Inflammatory macrophage treated with lipopolysaccharide for 4 hours (primary cell): Measurements from ENCODE around the gene IL16.
A peak's percentile ranks its signal among the peaks of the same experiment; 100 is the strongest.

Experiments
- DNase-seq: peaks from one replicate; pipeline ENCODE4 v3.0.0-alpha.2; 2020

IL16 gene

DNA sequence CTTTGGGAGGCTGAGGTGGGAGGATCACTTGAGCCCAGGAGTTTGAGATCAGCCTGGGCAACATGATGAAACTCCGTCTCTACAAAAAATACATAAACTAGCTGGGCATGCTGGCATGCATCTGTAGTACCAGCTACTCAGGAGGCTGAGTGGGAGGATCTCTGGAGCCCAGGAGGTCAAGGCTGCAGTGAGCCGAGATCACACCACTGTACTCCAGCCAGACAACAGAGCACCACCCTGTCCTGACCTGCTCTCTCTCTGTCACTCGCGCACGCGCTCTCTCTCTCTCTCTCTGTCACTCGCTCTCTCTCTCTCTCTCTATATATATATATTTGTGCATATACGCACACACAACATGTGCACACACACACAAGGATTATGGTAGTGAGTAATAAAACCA lies 61.8 kb downstream of the IL16 start:
- no peak for DNase-seq

GRCh38 chr15:81259760-81260298 lies 63.1 kb downstream of the IL16 start:
- DNase-seq: no peak

GRCh38 chr15:81261172-81261811 lies 64.6 kb downstream of the IL16 start:
- DNase-seq: no peak

DNA sequence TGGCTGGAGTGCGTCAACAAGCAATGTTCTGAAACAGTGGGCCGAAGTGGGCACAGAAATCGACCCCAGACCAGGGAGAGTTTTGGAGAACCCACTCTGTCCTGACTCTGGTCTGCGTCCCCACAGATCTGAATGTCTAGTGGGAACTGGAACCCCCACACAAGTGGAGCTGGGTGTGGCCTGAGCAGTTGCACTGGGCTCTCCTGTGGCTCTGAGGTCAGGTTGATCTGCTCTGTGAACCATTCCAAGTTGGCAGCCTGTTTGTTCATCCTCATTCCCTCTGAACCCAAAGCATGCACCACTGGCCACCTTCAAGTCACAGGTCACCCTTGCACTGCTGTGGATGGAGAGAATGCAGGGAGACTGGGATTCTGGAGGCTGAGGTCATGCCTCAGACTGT lies 66.8 kb downstream of the IL16 start:
- no peak for DNase-seq

GRCh38 chr15:81264072-81264857 lies 67.6 kb downstream of the IL16 start:
- DNase-seq: no peak

DNA sequence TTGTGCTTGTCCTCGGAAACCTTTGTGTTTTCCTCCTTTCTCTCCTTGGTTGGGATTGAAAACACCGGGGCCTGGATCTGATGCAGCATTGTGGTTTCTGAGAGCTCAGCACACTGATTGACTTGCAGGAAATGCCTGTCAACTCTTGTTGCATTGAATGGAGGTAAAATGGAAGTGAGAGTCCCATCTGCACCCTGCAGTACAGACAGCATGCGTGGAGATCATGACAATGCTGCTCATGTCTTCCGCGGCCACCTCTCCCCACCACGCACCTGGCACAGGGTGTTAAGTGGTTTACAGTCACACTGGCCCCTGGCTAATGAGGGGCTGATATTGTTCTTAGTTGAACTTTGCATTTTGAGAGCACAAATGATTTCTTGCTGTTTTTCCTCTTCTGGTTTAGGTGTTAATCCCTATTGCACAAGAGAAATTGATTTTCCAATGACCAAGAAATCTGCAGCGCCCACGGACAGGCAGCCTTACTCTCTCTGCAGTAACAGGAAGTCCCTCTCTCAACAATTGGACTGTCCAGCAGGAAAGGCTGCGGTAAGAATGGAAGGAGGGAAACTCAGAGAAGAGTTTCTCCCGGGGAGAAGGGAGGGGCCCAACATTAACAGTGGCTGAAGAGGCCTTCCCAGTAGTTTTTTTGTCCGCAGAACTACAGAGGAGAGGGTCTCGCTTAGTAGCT lies 68.7 kb downstream of the IL16 start:
- no peak for DNase-seq

GRCh38 chr15:81265944-81266775 lies 69.5 kb downstream of the IL16 start:
- peak; percentile 81 for DNase-seq

DNA sequence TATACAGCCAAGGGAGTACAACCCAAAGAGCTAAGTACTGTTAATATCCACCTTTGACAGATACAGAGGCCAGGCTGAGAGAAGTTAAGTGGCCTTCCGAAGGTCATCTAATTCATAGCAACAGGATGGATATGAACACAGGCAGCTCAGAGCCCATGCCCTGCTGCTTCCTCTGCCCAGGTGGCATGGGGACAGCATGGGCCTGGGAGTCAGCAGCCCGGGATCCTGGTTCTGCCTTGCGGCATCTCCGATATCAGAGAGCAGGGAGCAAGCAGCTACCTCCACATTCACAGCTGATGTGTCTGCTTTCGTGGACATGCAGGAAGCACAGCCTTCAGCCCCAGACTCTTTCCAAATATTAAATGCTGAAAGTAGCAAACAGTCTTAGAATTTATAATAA lies 71.7 kb downstream of the IL16 start:
- no peak for DNase-seq

GRCh38 chr15:81268881-81269601 lies 72.4 kb downstream of the IL16 start:
- peak; percentile 87 for DNase-seq

DNA sequence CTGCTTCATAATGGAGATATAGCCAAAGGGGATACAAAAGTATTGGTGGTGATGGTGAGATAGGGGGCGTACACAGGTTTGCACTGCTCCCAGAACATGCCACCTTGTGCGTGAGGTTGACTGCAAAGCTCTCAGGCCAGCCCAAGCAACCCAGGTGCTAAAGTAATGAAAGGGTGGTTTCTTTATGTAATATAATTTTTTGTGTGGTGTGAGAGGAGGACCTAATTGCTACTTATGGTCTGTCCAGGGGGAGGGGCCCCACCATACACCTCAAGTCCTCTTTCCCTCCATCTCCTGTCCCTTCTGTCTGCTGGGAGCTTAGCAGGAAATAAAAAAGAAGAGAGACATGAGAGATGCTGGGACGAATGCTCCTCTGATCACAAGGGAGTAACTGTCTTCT lies 73.5 kb downstream of the IL16 start:
- no peak for DNase-seq

DNA sequence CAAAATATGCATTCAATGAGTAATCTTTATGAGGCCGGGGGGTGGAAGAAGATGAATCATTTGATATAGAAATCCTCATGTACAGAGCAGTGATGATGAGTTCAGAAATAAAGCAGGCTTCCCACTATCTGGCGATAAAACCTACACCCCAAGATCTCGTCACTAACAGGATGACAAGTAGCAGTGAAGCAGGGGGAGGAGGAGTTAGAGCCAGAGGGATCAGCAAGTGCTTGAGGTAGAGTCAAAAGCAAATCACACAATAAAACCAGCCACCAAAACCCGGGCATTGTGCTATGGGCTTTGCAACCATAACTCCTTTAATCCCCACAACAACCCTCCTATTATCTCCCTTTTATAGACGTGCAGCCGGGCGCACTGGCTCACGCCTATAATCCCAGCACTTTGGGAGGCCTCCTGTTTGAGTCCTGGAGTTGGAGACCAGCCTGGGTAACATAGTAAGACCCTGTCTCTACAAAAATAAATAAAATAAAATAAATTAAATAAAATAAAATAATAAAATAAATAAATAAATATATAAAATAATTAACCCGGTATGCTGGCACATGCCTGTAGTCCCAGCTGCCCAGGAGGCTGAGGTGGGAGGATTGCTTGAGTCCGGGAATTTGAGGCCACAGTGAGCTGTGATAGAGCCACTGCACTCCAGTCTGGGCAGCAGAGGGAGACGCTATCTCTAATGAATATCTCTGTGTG lies 74.3 kb downstream of the IL16 start:
- no peak for DNase-seq

DNA sequence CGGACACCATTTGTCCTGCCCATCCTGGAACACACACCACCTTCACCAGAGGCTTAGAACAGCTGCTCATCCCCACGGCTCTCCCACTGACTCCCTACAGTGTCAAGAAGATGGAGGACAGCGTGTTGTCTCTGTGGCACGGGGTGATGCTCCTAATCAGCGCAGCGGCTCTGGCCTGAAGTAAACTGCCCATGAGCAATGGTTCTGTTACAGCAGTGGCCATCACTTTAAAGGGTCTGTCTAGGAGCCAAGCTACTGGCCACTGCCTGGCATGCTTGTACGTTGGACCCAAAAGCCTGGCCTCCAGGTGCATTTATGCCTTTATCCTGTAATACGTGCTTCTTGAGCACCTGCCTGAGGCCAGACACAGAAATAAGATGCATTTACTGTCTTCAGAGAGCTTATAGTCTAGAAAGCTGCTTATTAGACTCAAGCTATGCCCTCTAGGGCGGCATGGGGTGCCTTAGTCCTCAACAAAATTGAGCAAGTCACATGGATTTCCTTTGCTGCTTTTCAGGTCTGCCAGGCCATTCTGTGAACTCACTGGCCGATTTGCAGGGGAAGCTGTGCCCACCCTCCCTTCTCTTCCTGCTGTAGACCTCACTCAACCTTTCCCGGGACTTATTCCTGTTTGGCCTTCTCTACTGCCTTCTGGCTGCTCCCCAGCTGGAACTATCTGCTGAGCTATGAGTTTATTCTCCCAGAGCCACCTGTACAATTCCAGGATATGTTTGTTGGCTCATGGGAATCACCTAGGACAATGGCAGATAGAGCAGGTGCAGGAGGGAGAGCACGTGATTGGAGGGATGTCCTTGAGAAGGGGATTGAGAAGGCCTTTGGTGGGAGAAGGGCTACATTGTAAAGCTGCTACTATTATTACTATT lies 75.3 kb downstream of the IL16 start:
- no peak for DNase-seq

DNA sequence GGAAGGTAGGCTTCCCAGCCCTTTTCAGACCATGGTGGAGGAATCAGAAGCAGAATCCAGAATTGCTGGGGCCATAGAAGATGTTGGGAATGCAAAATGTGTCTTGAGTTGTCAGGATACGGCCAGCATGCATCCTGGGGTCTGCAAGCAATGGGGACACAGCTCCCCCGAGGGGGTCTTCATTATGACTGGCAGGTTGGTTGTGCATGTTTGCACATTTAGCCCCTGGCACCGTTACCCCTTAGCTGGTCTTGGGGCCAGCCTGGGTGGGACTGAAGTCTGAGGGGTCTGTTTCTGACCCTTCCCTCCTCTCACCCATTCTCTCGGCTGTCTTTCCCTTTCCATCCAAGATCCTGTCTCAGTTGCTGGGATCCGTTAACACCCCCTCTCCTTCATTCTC lies 76.5 kb downstream of the IL16 start:
- no peak for DNase-seq

- DNase-seq: no peak
Measured at GRCh38 chr15:81273855-81274254, 77.2 kb downstream of the IL16 start.

DNA sequence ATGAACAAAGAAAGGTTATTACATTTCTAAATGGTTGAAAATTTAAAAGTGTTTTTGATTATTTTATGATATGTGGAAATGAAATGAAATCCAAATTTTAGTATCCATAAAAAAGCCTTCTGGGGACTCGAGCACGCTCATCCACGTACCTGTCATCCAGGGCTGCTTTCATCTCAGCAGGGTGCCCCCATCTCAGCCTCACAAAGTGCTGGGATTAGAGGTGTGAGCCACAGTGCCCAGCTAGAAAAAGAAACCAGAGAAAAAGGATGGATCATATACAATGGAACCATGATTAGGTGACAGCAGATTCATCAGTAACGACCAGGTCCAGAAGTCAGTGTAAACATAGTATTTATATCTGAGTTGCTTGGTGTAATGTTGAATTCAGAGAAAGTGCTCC lies 77.6 kb downstream of the IL16 start:
- DNase-seq: no peak

- peak; percentile 81 for DNase-seq
Measured at GRCh38 chr15:81274931-81275707, 78.4 kb downstream of the IL16 start.

DNA sequence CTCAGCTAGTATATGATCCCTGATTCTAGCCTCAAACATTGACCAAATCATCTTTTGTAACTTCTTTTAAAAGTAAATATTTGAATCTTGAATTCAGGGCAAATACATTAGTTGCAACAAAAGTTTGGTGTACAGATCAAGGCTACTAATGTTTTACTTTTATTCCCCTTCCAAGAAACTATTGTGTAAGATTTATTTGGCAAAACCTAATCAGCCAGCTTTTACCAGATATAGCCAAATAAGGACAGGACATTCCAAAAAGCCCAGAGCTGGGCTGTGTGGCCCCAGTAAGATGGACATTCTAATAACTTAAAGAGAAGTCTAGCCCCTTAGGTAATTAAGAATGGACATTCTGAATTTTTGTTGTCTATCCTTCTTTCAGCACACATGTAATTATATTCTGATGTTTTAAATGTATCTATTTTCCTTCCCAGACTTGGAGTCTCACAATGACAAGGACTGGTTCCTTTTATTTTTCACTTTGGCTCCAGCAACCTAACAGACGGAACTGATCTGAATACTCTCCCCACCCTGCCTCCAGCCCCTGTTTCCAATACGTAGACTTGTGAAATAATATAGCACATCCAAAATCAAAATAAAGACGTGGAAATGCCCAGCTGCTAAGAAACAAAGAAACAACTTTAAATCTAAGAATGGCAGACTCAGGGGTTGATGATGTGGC lies 79.2 kb downstream of the IL16 start:
- DNase-seq: no peak

DNA sequence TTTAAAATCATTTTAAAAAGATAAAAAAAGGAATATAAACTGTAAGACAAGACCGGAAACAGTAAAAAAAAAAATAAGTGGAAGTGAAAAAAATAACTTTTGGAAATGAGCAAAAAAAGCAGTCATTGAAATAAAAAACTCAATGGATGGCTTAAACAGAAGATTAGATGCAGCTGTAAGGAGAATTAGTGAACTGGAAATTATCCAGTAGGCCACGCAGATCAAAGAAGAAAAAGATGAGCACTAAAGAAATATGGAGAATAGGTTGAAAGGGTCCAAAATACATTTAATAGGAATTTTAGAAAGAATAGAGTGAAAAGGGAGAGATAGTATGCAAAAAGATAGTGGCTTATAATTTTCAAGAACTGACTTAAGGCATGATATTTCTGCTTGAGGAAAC lies 80.3 kb downstream of the IL16 start:
- DNase-seq: no peak

DNA sequence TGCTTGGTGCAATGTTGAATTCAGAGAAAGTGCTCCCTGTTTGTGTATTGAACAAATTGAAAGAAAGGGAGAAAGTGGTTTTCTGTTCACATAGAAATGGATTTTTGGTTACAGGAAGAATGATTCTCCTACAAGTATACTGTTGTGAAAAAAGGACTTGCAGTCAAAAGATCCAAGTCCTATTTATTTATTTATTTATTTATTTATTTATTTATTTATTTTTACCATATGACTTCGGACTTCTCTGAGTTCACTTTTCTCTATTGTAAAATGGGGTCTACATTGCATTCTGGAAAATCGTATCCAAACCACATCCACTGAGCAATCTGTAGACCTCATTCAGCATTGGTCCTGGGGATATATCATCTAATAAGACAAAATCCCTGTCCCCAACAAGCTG lies 81.2 kb downstream of the IL16 start:
- no peak for DNase-seq
